A549 (cell line): Measurements from ENCODE around the gene NXPE4. TPM values are rescaled to one million over a fixed set of nuclear protein-coding genes. Genes with fewer than 3 reads are reported as not detected.

Source experiments
- ATAC-seq, 2 experiments: fragments of 200-7000 bp in 1 of 2; fragments of >200 bp in 1 of 2; cut with Nextera tagmentation in 1 of 2; cut with Tn5 transposase in 1 of 2; 3 replicates each; pipeline versions ENCODE4 v1.8.0 to v1.9.1; 2018 to 2020; ENCODE audit warnings: mild to moderate bottlenecking in 1 of 2, moderate library complexity in 1 of 2
- CTCF ChIA-PET: fragments of 300-600 bp; sonication (Branson Sonifier 250); formaldehyde crosslinking; extraction: SDS; loops from one replicate; lab custom pipeline; 2021; ENCODE audit warnings: antibody characterized with exemption, inconsistent platforms; lab: Yijun Ruan, JAX
- POLR2A ChIA-PET: fragments of 350-600 bp; formaldehyde crosslinking; extraction: SDS; loops from one replicate; lab custom pipeline; 2021; ENCODE audit warnings: antibody characterized with exemption, inconsistent platforms; lab: Yijun Ruan, JAX
- DNase-seq, 2 experiments: peaks; one replicate each; pipeline versions ENCODE4 v3.0.0 to v3.0.0-alpha.2; 2011 to 2016; ENCODE audit warnings: low read depth in 1 of 2, low spot score in 1 of 2
- FAIRE-seq: peaks from 2 replicates; lab custom pipeline; 2011; peaks lifted over from hg19 to GRCh38; lab: Jason Lieb, UNC
- H3K27ac ChIP-seq, 2 experiments: fragments of >200 bp; sonication (Bioruptor Twin); formaldehyde crosslinking; 3 replicates each; pipeline ENCODE4 v1.5.1; 2016 to 2017
- H3K4me1 ChIP-seq: fragments of >200 bp; sonication (Bioruptor Twin); formaldehyde crosslinking; 3 replicates; pipeline ENCODE4 v1.6.1; 2016
- H3K4me2 ChIP-seq: fragments of >200 bp; sonication (Bioruptor Twin); formaldehyde crosslinking; 3 replicates; pipeline ENCODE4 v1.6.1; 2016
- H3K4me3 ChIP-seq: fragments of >200 bp; sonication (Bioruptor Twin); formaldehyde crosslinking; 3 replicates; pipeline ENCODE4 v1.5.1; 2016
- H3K9me3 ChIP-seq: fragments of >200 bp; sonication (Bioruptor Twin); formaldehyde crosslinking; 3 replicates; pipeline ENCODE4 v1.6.1; 2016
- BHLHE40 ChIP-seq: IDR thresholded peaks from 2 replicates; pipeline ENCODE4 v1.6.1; 2012; ENCODE audit warnings: low read depth, low read length, inconsistent platforms
- CHD4 ChIP-seq: fragments of 200-600 bp; sonication (generic); IDR thresholded peaks from 2 replicates; pipeline ENCODE4 v1.6.1; 2016; ENCODE audit warnings: antibody characterized with exemption, mild to moderate bottlenecking, borderline replicate concordance
- EP300 ChIP-seq, 2 experiments: fragments of >200 bp; sonication (Bioruptor Twin); formaldehyde crosslinking; IDR thresholded peaks; 2 replicates in 1 of 2; 3 replicates in 1 of 2; pipeline ENCODE4 v1.6.1; 2016 to 2017
- FOSB ChIP-seq: fragments of 250-450 bp; sonication (Bioruptor Pico); IDR thresholded peaks from 2 replicates; pipeline ENCODE4 v1.5.0; 2020; ENCODE audit warnings: mild to moderate bottlenecking, moderate library complexity
- FOSL2 ChIP-seq, 2 experiments: fragments of 450-650 bp in 1 of 2; fragments of >200 bp in 1 of 2; sonication (Bioruptor Twin) in 1 of 2; formaldehyde crosslinking; IDR thresholded peaks; 2 replicates each; pipeline versions ENCODE4 v1.5.0 to v1.6.1; 2016 to 2020; ENCODE audit warnings: mild to moderate bottlenecking in 1 of 2, moderate library complexity in 1 of 2
- HOXB13 ChIP-seq: fragments of 250-450 bp; sonication (Bioruptor Pico); IDR thresholded peaks from 2 replicates; pipeline ENCODE4 v1.5.0; 2020; ENCODE audit warnings: low read depth, mild to moderate bottlenecking, moderate library complexity
- HOXB5 ChIP-seq: fragments of 250-450 bp; sonication (Bioruptor Pico); IDR thresholded peaks from 2 replicates; pipeline ENCODE4 v1.5.0; 2020; ENCODE audit warnings: mild to moderate bottlenecking, moderate library complexity
- JUNB ChIP-seq: fragments of >200 bp; sonication (Bioruptor Twin); formaldehyde crosslinking; IDR thresholded peaks from 2 replicates; pipeline ENCODE4 v1.6.1; 2016
- MYC ChIP-seq: IDR thresholded peaks from 2 replicates; pipeline ENCODE4 v1.6.1; 2012; ENCODE audit warnings: mild to moderate bottlenecking, inconsistent platforms, low read length, improper control_type of control experiment, borderline replicate concordance
- NPAS2 ChIP-seq: fragments of 250-450 bp; sonication (Bioruptor Pico); IDR thresholded peaks from 2 replicates; pipeline ENCODE4 v1.8.0; 2022; ENCODE audit warnings: mild to moderate bottlenecking, moderate library complexity, borderline replicate concordance
- POLR2A ChIP-seq: IDR thresholded peaks from 2 replicates; pipeline ENCODE4 v1.6.1; 2012; ENCODE audit warnings: mild to moderate bottlenecking, low read length
- RAD21 ChIP-seq, 2 experiments: fragments of >200 bp in 1 of 2; sonication (Bioruptor Twin) in 1 of 2; formaldehyde crosslinking in 1 of 2; IDR thresholded peaks in 1 of 2; conservative IDR thresholded peaks in 1 of 2; 2 replicates in 1 of 2; 3 replicates in 1 of 2; pipeline ENCODE4 v1.6.1; 2012 to 2018; ENCODE audit warnings: inconsistent platforms in 1 of 2
- RARB ChIP-seq: fragments of 250-450 bp; sonication (Bioruptor Pico); IDR thresholded peaks from 2 replicates; pipeline ENCODE4 v1.8.0; 2021; ENCODE audit warnings: mild to moderate bottlenecking, moderate library complexity
- RFX5 ChIP-seq: fragments of 450-650 bp; IDR thresholded peaks from 2 replicates; pipeline ENCODE4 v1.7.1; 2014; ENCODE audit warnings: antibody characterized with exemption, mild to moderate bottlenecking, moderate library complexity
- RNF2 ChIP-seq: fragments of 200-600 bp; sonication (generic); IDR thresholded peaks from 2 replicates; pipeline ENCODE4 v1.6.1; 2016; ENCODE audit warnings: low read depth, mild to moderate bottlenecking, antibody characterized with exemption, moderate library complexity, borderline replicate concordance
- TP53 ChIP-seq: fragments of 250-450 bp; sonication (Bioruptor Pico); IDR thresholded peaks from 2 replicates; pipeline ENCODE4 v1.5.0; 2021; ENCODE audit warnings: mild to moderate bottlenecking, moderate library complexity
- WGBS: methylation state at CpG from one replicate; pipeline ENCODE4 v1.1.6; 2017; ENCODE audit errors: missing lambda C conversion rate; 5-methylcytosine and 5-hydroxymethylcytosine counted together
- polyA plus RNA-seq, 4 experiments: library from polyadenylated mRNA; depleted of rRNA in 3 of 4; stranded (reverse); fragments of >200 nt; fragmentation: RNase III in 1 of 4; extraction: RNeasy Plus Mini Kit Qiagen cat#74134 plus additional on column Dnase treatment in 1 of 4; gene quantifications; 2 replicates in 3 of 4; 3 replicates in 1 of 4; pipeline ENCODE4 v1.2.3, GENCODE V29; 2011 to 2017
- TF ChIP-seq, protein P1 (sequence below): IDR thresholded peaks from 2 replicates; pipeline ENCODE4 v1.6.1; 2012
- TF ChIP-seq, protein P2 (sequence below): IDR thresholded peaks from 2 replicates; pipeline ENCODE4 v1.6.1; 2012

NXPE4 gene
- polyA plus RNA-seq, 2 of the 4 experiments (the other 2 are of a cell fraction): not detected

DNA sequence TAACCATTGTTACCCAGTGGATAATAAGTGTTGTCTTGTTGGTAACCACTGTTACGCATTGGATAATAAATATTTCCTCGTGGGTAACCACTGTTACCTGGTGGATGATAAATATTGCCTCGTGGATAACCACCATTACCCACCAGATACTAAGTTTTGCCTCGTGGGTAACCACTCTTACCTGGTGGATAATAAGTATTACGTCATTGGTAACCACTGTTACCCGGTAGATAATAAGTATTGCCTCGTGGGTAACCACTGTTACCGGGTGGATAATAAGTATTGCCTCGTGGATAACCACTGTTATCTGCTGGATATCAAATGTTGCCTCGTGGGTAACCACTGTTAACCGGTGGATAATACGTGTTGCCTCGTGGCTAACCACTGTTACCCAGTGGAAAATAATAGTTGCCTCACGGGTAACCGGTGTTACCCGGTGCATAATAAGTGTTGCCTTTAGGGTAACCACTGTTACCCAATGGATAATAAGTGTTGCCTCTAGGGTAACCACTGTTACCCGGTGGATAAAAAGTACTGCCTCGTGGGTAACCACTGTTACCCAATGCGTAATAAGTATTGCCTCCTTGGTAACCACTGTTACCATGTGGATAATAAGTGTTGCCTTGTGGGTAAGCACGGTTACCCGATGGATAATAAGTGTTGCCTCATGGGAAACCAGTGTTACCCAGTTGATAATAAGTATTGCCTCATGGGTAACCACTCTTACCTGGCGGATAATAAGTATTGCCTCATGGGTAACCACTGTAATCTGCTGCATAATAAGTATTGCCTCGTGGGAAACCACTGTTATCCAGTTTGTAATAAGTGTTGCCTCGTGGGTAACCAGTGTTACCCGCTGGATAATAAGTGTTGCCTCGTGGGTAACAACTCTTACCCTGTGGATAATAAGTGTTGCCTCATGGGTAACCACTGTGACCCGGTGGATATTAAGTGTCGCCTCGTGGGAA, 21.9 kb upstream of the NXPE4 start:
- POLR2A ChIA-PET: no interaction called here
- no peak for DNase-seq
- no peak overlapping the region for H3K27ac ChIP-seq
- no peaks in the 10 kb centered on the region for H3K9me3 ChIP-seq
- CTCF ChIA-PET: no interaction called here
- 39% methylated on average over 27 of the region's 29 CpGs for WGBS
- H3K4me3 ChIP-seq: no peak overlapping the region
- no peak for FAIRE-seq
- TF ChIP-seq HOXB5 (CRISPR knock-in tag): no peak
- no peak for TF ChIP-seq RARB (CRISPR knock-in tag)
- TF ChIP-seq JUNB: no peak
- TF ChIP-seq HOXB13: no peak
- TF ChIP-seq, protein P1, sequence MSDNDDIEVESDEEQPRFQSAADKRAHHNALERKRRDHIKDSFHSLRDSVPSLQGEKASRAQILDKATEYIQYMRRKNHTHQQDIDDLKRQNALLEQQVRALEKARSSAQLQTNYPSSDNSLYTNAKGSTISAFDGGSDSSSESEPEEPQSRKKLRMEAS: no peak
- TF ChIP-seq RAD21 (conservative IDR thresholded peaks at IDR 0.05 in 1 of 2, IDR thresholded peaks at IDR 0.05 in 1 of 2): no peak
- no peak for TF ChIP-seq BHLHE40
- no peak overlapping the region for H3K4me2 ChIP-seq
- ATAC-seq: no peak
- no peaks in the 10 kb centered on the region for H3K4me1 ChIP-seq

DNA sequence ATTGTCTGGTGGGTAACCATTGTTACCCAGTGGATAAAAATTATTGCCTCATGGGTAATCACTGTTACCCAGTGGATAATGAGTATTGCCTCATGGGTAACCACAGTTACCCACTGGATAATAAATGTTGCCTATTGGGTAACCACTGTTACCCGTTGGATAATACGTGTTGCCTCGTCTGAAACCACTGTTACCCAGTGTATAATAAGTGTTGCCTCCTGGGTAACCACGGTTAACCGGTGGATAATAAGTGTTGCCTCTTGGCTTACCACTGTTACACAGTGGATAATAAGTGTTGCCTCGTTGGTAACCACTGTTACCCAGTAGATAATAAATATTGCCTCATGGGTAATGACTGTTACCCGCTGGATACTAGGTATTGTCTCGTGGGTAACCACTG, 20.9 kb upstream of the NXPE4 start:
- no peak for ATAC-seq
- POLR2A ChIA-PET: no interaction called here
- no peaks in the 10 kb centered on the region for H3K4me1 ChIP-seq
- TF ChIP-seq MYC (no peak), RFX5 (no peak), FOSB (CRISPR knock-in tag) (no peak), NPAS2 (CRISPR knock-in tag) (no peak), CHD4 (no peak), POLR2A (no peak), FOSL2 (IDR thresholded peaks at IDR 0.05) (no peak), FOSL2 (CRISPR knock-in tag; IDR thresholded peaks at IDR 0.05) (no peak), EP300 (IDR thresholded peaks at IDR 0.05) (no peak), HOXB13 (no peak), TP53 (CRISPR knock-in tag) (no peak), RNF2 (no peak)
- TF ChIP-seq, protein P2, sequence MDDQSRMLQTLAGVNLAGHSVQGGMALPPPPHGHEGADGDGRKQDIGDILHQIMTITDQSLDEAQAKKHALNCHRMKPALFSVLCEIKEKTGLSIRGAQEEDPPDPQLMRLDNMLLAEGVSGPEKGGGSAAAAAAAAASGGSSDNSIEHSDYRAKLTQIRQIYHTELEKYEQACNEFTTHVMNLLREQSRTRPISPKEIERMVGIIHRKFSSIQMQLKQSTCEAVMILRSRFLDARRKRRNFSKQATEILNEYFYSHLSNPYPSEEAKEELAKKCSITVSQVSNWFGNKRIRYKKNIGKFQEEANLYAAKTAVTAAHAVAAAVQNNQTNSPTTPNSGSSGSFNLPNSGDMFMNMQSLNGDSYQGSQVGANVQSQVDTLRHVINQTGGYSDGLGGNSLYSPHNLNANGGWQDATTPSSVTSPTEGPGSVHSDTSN: no peak
- no peak for FAIRE-seq
- DNase-seq: no peak
- WGBS: 48% methylated on average over 8 of the region's 8 CpGs
- H3K27ac ChIP-seq: no peak overlapping the region
- H3K4me3 ChIP-seq: no peak overlapping the region
- CTCF ChIA-PET: no interaction called here
- no peak overlapping the region for H3K4me2 ChIP-seq
- H3K9me3 ChIP-seq: no peaks in the 10 kb centered on the region

DNA sequence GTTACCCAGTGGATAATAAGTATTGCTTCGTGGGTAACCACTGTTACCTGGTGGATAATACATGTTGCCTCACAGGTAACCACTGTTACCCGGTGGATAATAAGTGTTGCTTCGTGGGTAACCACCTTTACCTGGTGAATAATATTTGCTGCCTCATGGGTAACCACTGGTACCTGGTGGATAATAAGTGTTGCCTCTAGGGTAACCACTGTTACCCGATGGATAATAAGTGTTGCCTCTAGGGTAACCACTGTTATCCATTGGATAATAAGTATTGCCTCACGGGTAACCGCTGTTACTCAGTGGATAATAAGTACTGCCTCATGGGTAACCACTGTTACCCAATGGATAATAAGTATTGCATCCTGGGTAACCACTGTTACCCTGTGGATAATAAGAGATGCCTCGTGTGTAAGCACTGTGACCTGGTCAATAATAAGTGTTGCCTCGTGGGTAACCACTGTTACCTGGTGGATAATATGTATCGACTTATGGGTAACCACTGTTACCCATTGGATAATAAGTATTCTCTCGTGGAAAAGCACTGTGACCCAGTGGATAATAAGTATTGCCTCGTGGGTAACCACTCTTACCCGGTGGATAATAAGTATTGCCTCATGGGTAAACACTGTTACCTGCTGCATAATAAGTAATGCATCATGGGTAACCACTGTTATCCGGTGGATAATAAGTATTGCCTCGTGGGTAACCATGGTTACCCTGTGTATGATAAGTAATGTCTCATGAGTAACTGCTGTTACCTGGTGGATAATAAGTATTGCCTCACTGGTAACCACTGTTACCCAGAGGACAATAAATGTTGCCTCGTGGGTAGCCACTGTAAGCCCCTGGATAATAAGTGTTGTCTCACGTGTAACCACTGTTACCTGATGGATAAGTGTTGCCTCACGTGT, 20.1 kb upstream of the NXPE4 start:
- no peaks in the 10 kb centered on the region for H3K9me3 ChIP-seq
- WGBS: 18% methylated on average over 17 of the region's 17 CpGs
- TF ChIP-seq RNF2: no peak
- no peaks in the 10 kb centered on the region for H3K4me1 ChIP-seq
- ChIA-PET CTCF (no interaction called here), POLR2A (no interaction called here)
- no peak overlapping the region for H3K27ac ChIP-seq
- ATAC-seq (no peak), FAIRE-seq (no peak), DNase-seq (no peak)
- H3K4me3 ChIP-seq: no peak overlapping the region
- no peak overlapping the region for H3K4me2 ChIP-seq
